Measurements from ENCODE around the gene DOCK10.

Gene DOCK10

DNA sequence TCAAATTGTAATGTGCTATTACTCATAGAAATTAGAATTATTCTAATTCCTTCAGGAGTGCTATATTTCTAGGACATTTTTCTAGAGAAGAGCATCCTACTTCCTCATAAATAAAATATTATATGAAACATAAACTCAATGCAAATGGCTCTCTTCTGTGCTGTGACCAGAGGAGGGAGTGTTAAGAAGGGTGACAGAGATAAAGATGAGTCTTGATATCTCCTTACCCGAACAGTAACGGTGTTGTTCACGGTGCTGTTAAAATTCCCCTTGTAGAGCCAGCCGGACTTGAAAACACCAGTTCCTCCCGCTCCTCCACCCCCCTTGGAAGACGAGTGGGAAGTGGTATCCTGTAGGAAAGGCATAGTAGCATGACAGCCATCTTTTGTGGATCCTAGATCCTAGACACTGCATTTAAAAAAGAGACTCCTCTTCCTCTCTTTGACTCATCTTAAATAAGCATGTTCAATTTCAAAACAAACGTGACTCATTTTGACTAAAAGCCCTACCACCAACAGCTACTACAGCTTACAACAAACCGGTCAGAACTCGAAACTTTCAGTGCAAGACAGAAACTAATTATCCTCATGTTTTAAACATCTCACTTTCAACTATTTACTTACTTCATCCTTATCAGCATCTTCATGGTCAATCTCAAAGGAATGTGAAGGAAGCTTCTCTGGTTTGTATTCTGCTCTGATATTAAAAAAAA, 156.3 kb downstream of the DOCK10 start:
- H3K4me3 ChIP-seq (ENCODE audit: low read depth, low read length) = no peak overlapping the region

- H3K4me3 ChIP-seq (ENCODE audit: low read depth, low read length) = no peak overlapping the region
Observed at GRCh38 chr2:224885291-224885690, 157.0 kb downstream of the DOCK10 start.

DNA sequence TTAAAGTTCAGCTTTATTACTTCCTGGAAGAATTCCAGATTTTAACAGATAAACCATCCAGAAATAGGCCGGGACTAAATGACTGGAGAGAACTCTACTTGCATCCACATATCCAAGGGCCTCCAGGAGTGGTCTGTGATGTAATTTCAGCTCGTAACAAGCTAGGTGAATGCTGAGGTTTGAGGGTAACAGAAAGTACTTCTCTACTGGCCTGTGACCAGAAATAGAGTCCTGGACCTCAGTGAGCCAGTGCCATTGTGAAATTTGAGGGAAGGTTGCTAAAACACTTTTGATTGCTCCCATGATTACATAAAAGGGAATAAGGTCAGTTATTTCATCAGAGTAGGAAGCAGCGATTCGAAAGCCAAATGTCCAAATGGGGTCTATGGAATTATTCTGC, 158.1 kb downstream of the DOCK10 start:
- H3K4me3 ChIP-seq (ENCODE audit: low read depth, low read length) = no peak overlapping the region

- H3K4me3 ChIP-seq (ENCODE audit: low read depth, low read length) = no peak overlapping the region
Observed at GRCh38 chr2:224883700-224884099, 158.6 kb downstream of the DOCK10 start.

GRCh38 chr2:224883172-224883516, 159.1 kb downstream of the DOCK10 start:
- H3K4me3 ChIP-seq (ENCODE audit: low read depth, low read length) = no peak overlapping the region

- no peak overlapping the region for H3K4me3 ChIP-seq (ENCODE audit: low read depth, low read length)
Observed at GRCh38 chr2:224882291-224883171, 159.7 kb downstream of the DOCK10 start.

- no peak overlapping the region for H3K4me3 ChIP-seq (ENCODE audit: low read depth, low read length)
Observed at GRCh38 chr2:224881846-224882245, 160.4 kb downstream of the DOCK10 start.

- no peak overlapping the region for H3K4me3 ChIP-seq (ENCODE audit: low read depth, low read length)
Observed at GRCh38 chr2:224876522-224876921, 165.7 kb downstream of the DOCK10 start.

- no peak overlapping the region for H3K4me3 ChIP-seq (ENCODE audit: low read depth, low read length)
Observed at GRCh38 chr2:224875841-224876240, 166.4 kb downstream of the DOCK10 start.

- no peak overlapping the region for H3K4me3 ChIP-seq (ENCODE audit: low read depth, low read length)
Observed at GRCh38 chr2:224875153-224875552, 167.1 kb downstream of the DOCK10 start.

- no peak overlapping the region for H3K4me3 ChIP-seq (ENCODE audit: low read depth, low read length)
Observed at GRCh38 chr2:224871813-224872212, 170.5 kb downstream of the DOCK10 start.

GRCh38 chr2:224870341-224870740, 171.9 kb downstream of the DOCK10 start:
- H3K4me3 ChIP-seq (ENCODE audit: low read depth, low read length) = no peak overlapping the region

- H3K4me3 ChIP-seq (ENCODE audit: low read depth, low read length) = no peak overlapping the region
Observed at GRCh38 chr2:224869601-224870233, 172.6 kb downstream of the DOCK10 start.

- H3K4me3 ChIP-seq (ENCODE audit: low read depth, low read length) = no peak overlapping the region
Observed at GRCh38 chr2:224865016-224865415, 177.3 kb downstream of the DOCK10 start.

DNA sequence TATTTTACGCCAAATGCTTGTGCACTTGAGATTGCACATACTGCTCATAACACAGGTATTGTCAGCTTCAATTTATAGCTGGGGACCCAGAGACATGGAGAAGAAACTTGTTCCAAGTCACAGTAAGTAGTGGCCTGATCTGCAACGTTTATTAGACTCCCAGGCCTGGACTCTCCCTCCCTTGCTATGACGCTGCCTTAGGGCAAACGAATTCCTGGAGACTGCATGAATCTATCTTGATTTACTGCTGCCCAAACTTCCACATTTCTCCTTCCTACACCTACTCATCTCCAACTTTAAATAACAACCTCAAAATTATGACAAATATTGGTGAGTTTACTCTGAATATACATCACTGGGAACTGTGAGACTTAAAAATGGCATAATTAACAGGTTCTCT, 181.0 kb downstream of the DOCK10 start:
- no peak overlapping the region for H3K4me3 ChIP-seq (ENCODE audit: low read depth, low read length)

DNA sequence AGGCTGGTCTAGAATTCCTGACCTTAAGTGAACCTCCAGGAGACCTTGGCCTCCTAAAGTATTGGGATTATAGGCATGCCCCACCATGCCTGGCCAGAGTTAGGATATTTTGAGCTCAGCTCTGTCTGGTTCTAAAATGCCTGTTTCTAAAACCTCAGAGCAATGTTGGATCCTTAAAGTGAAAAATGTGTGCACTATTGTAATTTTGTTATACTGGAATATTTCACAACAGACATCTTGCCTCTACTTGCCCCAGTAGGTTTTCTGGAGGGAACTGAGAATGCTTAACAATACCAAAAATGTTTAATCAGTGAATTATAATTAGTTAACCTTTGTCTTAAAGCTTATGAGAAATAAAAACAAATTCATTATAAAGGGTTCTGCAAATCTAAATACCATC, 181.5 kb downstream of the DOCK10 start:
- no peak overlapping the region for H3K4me3 ChIP-seq (ENCODE audit: low read depth, low read length)

- no peak overlapping the region for H3K4me3 ChIP-seq (ENCODE audit: low read depth, low read length)
Observed at GRCh38 chr2:224851811-224852210, 190.5 kb downstream of the DOCK10 start.

DNA sequence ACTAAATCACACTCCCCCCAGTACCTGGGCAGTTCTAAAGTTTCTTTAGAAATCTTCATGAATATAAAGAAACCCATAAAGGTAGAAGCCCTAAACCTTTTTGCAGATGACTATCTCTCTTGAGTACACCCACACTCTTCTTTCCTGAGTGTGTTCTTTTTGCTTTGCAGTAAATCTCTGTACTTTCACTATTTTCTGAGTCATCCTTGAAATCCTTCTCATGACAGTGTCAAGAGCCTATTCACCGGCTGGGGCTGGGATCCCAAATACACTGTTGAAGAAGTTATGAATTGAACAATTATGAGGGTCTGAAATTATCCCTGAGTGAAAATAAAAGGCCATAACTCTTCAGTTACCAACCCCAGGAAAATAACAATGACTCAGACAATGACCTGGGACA, 192.2 kb downstream of the DOCK10 start:
- H3K4me3 ChIP-seq (ENCODE audit: low read depth, low read length) = no peak overlapping the region

GRCh38 chr2:224849264-224849663, 193.0 kb downstream of the DOCK10 start:
- H3K4me3 ChIP-seq (ENCODE audit: low read depth, low read length) = no peak overlapping the region

DNA sequence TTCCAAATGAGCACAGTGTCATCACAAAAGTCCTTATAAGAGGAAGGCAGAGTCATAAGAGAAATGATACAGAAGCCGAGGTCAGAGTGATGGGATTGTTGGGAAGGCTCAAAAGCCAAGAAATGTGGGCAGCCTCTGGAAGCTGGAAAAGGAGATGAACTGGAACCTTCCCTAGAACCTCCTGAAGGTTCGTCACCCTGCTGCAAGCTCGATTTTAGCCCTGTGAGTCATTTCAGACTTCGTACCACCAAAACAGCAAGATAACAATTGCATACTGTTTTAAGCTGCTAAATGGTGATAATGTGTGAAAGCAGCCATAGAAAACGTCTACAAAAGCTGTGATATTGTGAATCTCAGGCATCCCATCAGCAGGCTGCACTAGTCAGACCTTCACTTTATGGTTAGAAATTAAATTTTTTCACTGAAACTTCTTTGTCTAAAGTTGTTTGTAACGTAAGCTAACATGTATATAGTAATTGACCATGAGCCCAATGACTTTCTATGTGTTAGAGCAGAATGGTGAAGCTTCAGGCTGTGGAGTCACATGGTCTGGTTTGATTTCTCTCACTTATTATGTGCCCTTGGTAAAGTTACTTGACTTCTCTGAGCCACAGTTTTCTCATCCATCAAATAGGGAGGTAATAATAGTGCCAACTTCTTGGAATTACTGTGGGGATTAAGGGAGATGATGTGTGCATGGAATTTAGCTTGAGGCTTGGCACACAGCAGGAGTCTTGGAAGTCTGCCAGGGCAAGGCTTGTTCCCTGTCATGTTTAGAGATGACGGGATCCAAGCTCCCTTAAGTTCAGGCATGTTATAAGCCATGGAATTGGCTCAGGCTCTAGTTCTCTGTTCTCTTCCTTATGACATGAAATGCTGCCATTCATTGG, 194.1 kb downstream of the DOCK10 start:
- H3K4me3 ChIP-seq (ENCODE audit: low read depth, low read length) = no peak overlapping the region

DNA sequence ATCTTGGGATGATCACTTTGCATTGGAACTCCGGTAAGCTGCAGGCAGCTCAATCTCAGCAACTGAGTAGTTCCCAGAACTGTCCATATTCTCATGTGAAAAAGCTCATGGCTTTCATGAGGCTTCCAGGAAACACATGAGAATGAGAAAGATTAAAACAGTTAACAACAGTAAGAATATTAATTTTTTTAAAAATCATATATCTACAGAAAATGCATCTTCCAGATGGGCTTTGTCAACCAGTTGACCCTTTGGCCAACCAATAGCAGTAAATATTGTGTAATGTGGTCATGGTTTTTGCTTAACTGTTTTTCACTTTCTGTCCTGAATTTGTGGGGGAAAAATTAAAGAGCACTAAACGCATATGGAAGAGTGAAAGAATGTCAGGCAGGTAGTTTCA, 194.9 kb downstream of the DOCK10 start:
- no peak overlapping the region for H3K4me3 ChIP-seq (ENCODE audit: low read depth, low read length)

Data from iPS-11a (cell line).